ENCODE results near the gene PTPRU.

PTPRU gene

DNA sequence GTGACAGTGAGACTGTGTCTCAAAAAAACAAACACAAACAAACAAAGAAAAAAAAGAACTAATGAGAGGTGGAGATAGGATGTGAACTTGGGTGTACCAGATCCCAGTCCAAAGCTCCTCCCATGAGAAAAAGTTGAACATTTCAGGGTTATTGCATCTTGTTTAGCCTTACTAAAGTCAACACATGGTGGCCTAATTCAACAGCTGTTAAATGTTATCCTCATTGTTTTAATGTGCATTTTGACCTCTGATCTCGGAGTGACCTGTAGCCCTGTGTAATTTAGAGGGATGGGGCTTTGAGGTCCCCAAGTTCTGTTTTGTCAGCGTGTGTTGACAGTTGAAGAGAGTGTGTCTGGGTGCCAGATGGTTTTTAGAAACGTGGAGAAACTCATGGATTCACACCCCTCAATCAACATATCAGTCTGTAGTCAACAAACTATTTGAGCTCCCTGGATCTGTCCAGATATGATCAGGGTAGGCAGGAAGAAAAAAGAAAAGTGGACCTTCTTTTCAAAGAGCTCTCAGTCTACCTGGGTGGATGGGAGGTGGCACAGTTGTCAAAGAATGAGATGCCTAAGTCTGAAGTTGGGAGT, 34.7 kb downstream of the PTPRU start:
- Histone ChIP-seq H4K20me1 (ENCODE audit: low read depth, low read length) (no peaks in the 10 kb centered on the region), H3F3A (ENCODE audit: insufficient read depth) (no peaks in the 10 kb centered on the region), H2AFZ (ENCODE audit: low read depth, low read length, severe bottlenecking) (no peak overlapping the region), H3K27ac (ENCODE audit: low read depth, low read length) (no peak overlapping the region), H3K36me3 (ENCODE audit: low read length) (no peaks in the 10 kb centered on the region), H3K9me3 (ENCODE audit: insufficient read depth, low read length) (no peaks in the 10 kb centered on the region), H3K4me3 (ENCODE audit: insufficient read depth, low read length, poor library complexity, severe bottlenecking) (no peak overlapping the region), H3K9ac (ENCODE audit: low read length) (no peak overlapping the region), H3K27me3 (ENCODE audit: low read length) (no peaks in the 10 kb centered on the region; the same call in 1 of the 2 replicates), H3K79me2 (ENCODE audit: insufficient read depth, low read length) (no peaks in the 10 kb centered on the region), H3K9me2 (replicated peaks; ENCODE audit: insufficient read depth, low read length) (no peaks in the 10 kb centered on the region), H3K4me2 (ENCODE audit: low read depth, low read length, poor library complexity, severe bottlenecking) (no peak overlapping the region)
- TF ChIP-seq EZH2phosphoT487 (conservative IDR thresholded peaks at IDR 0.05; ENCODE audit: low read length): no peak
- TF ChIP-seq, protein P1, sequence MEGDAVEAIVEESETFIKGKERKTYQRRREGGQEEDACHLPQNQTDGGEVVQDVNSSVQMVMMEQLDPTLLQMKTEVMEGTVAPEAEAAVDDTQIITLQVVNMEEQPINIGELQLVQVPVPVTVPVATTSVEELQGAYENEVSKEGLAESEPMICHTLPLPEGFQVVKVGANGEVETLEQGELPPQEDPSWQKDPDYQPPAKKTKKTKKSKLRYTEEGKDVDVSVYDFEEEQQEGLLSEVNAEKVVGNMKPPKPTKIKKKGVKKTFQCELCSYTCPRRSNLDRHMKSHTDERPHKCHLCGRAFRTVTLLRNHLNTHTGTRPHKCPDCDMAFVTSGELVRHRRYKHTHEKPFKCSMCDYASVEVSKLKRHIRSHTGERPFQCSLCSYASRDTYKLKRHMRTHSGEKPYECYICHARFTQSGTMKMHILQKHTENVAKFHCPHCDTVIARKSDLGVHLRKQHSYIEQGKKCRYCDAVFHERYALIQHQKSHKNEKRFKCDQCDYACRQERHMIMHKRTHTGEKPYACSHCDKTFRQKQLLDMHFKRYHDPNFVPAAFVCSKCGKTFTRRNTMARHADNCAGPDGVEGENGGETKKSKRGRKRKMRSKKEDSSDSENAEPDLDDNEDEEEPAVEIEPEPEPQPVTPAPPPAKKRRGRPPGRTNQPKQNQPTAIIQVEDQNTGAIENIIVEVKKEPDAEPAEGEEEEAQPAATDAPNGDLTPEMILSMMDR (IDR thresholded peaks at IDR 0.05; ENCODE audit: insufficient read depth, low read length, poor library complexity, severe bottlenecking): no peak

DNA sequence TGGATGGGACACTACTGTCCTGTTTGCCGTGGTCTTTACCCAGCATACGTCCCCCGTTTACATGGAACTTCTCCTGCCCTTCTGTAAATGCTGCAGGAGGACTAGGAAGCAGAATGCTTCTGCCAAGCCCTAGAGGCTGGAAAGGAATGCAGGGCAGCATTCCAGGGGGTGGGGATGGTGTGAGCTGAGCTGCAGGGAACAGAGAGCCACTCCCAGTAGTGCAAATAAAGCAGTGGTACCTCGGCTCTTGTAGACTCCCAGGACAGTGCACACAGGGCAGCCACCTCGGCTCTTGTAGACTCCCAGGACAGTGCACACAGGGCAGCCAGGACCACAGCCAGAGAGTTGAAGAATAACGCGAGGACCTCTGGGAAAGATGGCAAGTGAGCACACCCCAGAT, 35.4 kb downstream of the PTPRU start:
- no peaks in the 10 kb centered on the region for H3K27me3 ChIP-seq (ENCODE audit: low read length)
- H2AFZ ChIP-seq (ENCODE audit: low read depth, low read length, severe bottlenecking): no peak overlapping the region
- no peak overlapping the region for H3K4me2 ChIP-seq (ENCODE audit: low read depth, low read length, poor library complexity, severe bottlenecking)
- no peaks in the 10 kb centered on the region for H3K9me2 ChIP-seq (replicated peaks; ENCODE audit: insufficient read depth, low read length)
- H3K79me2 ChIP-seq (ENCODE audit: insufficient read depth, low read length): no peaks in the 10 kb centered on the region
- no peaks in the 10 kb centered on the region for H3K9me3 ChIP-seq (ENCODE audit: insufficient read depth, low read length)
- no peaks in the 10 kb centered on the region for H4K20me1 ChIP-seq (ENCODE audit: low read depth, low read length)
- no peaks in the 10 kb centered on the region for H3F3A ChIP-seq (ENCODE audit: insufficient read depth)
- H3K36me3 ChIP-seq (ENCODE audit: low read length): no peaks in the 10 kb centered on the region
- no peak overlapping the region for H3K4me3 ChIP-seq (ENCODE audit: insufficient read depth, low read length, poor library complexity, severe bottlenecking)
- H3K27ac ChIP-seq (ENCODE audit: low read depth, low read length): no peak overlapping the region
- H3K9ac ChIP-seq (ENCODE audit: low read length): no peak overlapping the region
- TF ChIP-seq EZH2phosphoT487 (conservative IDR thresholded peaks at IDR 0.05; ENCODE audit: low read length): no peak
- TF ChIP-seq, protein P1 (IDR thresholded peaks at IDR 0.05; ENCODE audit: insufficient read depth, low read length, poor library complexity, severe bottlenecking): no peak

DNA sequence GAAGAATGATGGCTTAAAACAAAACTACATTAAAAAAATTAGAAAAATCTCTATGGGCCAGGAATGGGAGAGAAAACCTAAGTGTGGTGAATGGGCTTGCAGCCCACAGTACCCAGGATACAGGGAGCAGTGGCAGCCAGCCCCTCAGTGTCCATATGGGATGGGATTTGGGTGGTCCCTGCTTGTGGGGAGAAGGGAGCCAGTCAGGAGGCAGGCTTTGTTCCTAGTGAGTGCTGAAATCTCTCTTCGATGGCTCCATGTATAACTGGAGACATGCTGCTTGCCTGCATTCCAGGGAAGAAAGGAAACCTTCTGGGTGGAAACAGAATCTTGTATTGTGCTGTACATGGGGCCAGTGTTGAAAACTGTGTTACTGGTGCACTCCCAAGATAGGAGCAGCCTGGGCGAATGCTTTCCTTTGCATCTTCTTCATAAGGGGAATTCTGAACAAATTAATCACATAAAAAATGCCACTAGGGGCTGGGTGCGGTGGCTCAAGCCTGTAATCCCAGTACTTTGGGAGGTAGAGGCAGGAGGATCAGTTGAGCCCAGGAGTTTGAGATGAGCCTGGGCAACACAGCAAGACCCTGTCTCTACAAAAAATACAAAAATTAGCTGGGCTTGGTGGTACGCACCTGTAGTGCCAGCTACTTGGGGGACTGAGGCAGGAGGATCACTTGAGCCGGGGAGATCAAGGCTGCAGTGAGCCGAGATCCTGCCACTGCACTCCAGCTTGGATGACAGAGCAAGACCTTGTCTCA, 36.0 kb downstream of the PTPRU start:
- no peak overlapping the region for H3K9ac ChIP-seq (ENCODE audit: low read length)
- no peak for TF ChIP-seq EZH2phosphoT487 (conservative IDR thresholded peaks at IDR 0.05; ENCODE audit: low read length)
- TF ChIP-seq, protein P1 (IDR thresholded peaks at IDR 0.05; ENCODE audit: insufficient read depth, low read length, poor library complexity, severe bottlenecking): no peak
- H3K27ac ChIP-seq (ENCODE audit: low read depth, low read length): no peak overlapping the region

More for the DNA sequence above, 36.0 kb downstream of the PTPRU start:
- Histone ChIP-seq H3K27me3 (ENCODE audit: low read length) (no peaks in the 10 kb centered on the region), H3F3A (ENCODE audit: insufficient read depth) (no peaks in the 10 kb centered on the region), H2AFZ (ENCODE audit: low read depth, low read length, severe bottlenecking) (no peak overlapping the region), H3K4me3 (ENCODE audit: insufficient read depth, low read length, poor library complexity, severe bottlenecking) (no peak overlapping the region), H4K20me1 (ENCODE audit: low read depth, low read length) (no peaks in the 10 kb centered on the region), H3K79me2 (ENCODE audit: insufficient read depth, low read length) (no peaks in the 10 kb centered on the region), H3K36me3 (ENCODE audit: low read length) (no peaks in the 10 kb centered on the region), H3K4me2 (ENCODE audit: low read depth, low read length, poor library complexity, severe bottlenecking) (no peak overlapping the region), H3K9me3 (ENCODE audit: insufficient read depth, low read length) (no peaks in the 10 kb centered on the region), H3K9me2 (replicated peaks; ENCODE audit: insufficient read depth, low read length) (no peaks in the 10 kb centered on the region)
